CD4-positive, alpha-beta T cell (primary cell): Measurements from ENCODE around the gene STK38L. TPM values are rescaled to one million over a fixed set of nuclear protein-coding genes. Genes with fewer than 3 reads are reported as not detected.

Experiments
- ATAC-seq: fragments of 200-7000 bp; cut with Tn5 transposase; one replicate; pipeline ENCODE4 v1.10.0; 2022; ENCODE audit warnings: mild to moderate bottlenecking; ENCODE audit not compliant: poor library complexity
- CTCF ChIA-PET: fragments of 350-600 bp; sonication (Branson Sonifier 250); formaldehyde crosslinking; loops from one replicate; lab custom pipeline; 2021; ENCODE audit warnings: antibody characterized with exemption, inconsistent platforms; lab: Charles Lee
- POLR2A ChIA-PET: fragments of 350-600 bp; sonication (Branson Sonifier 250); formaldehyde crosslinking; loops from one replicate; lab custom pipeline; 2021; ENCODE audit warnings: antibody characterized with exemption, inconsistent platforms; lab: Charles Lee
- DNase-seq, 14 experiments: peaks; one replicate each; pipeline ENCODE4 v3.0.0-alpha.2; 2013 to 2020; ENCODE audit warnings: mixed read lengths in 2 of 14
- H3K27ac ChIP-seq, 2 donors: one replicate each; pipeline versions ENCODE4 v1.5.1 to v1.7.0; 2013; ENCODE audit warnings: low read length in 2 of 2, low read depth in 1 of 2, mild to moderate bottlenecking in 1 of 2
- H3K27me3 ChIP-seq, 2 experiments: 1 replicate in 1 of 2; 2 replicates in 1 of 2; pipeline versions ENCODE4 v1.6.1 to v1.7.0; 2013; ENCODE audit warnings: low read length in 2 of 2, control low read depth in 1 of 2, mild to moderate bottlenecking in 1 of 2, moderate library complexity in 1 of 2; ENCODE audit not compliant: insufficient read depth in 2 of 2, control insufficient read depth in 1 of 2
- H3K36me3 ChIP-seq: one replicate; pipeline ENCODE4 v1.6.1; 2013; ENCODE audit warnings: low read length, control low read depth; ENCODE audit not compliant: insufficient read depth
- H3K4me1 ChIP-seq: one replicate; pipeline ENCODE4 v1.6.1; 2013; ENCODE audit warnings: low read length, control low read depth; ENCODE audit not compliant: insufficient read depth
- H3K4me3 ChIP-seq: one replicate; pipeline ENCODE4 v1.5.1; 2013; ENCODE audit warnings: mild to moderate bottlenecking, low read length, moderate library complexity
- H3K9me3 ChIP-seq, 2 experiments: 1 replicate in 1 of 2; 2 replicates in 1 of 2; pipeline versions ENCODE4 v1.6.1 to v1.7.0; 2013; ENCODE audit warnings: low read length in 2 of 2, mild to moderate bottlenecking in 2 of 2, control low read depth in 1 of 2, moderate library complexity in 1 of 2; ENCODE audit not compliant: control insufficient read depth in 1 of 2, insufficient read depth in 1 of 2
- H3K27ac Mint-ChIP-seq: one replicate; pipeline ENCODE4 v1.8.0; 2020; ENCODE audit warnings: mixed read lengths
- H3K27me3 Mint-ChIP-seq: one replicate; pipeline ENCODE4 v1.8.0; 2021; ENCODE audit warnings: mixed read lengths
- H3K36me3 Mint-ChIP-seq: one replicate; pipeline ENCODE4 v1.8.0; 2021; ENCODE audit warnings: low read depth, mixed read lengths
- H3K4me1 Mint-ChIP-seq: one replicate; pipeline ENCODE4 v1.8.0; 2021; ENCODE audit warnings: low read depth, mixed read lengths
- H3K4me3 Mint-ChIP-seq: one replicate; pipeline ENCODE4 v1.8.0; 2020; ENCODE audit warnings: mild to moderate bottlenecking, mixed read lengths
- H3K9me3 Mint-ChIP-seq: one replicate; pipeline ENCODE4 v1.8.0; 2020; ENCODE audit warnings: mixed read lengths
- intact Hi-C, 2 experiments: fragments of 100-400 bp; cut with DNase I in 1 of 2; cut with micrococcal nuclease in 1 of 2; formaldehyde crosslinking; loops; one replicate each; pipeline versions ENCODE4 v1.15.1 to v1.9.0; 2023 to 2025; cut with DNase I, micrococcal nuclease
- total RNA-seq, 174 experiments: library from RNA in 2 of 174; stranded (reverse) in 2 of 174; gene quantifications; one replicate each; pipeline ENCODE4 v1.2.3 and lab custom pipeline; 2021 to 2026
- TF ChIP-seq, protein P1 (sequence below): fragments of 200-600 bp; IDR thresholded peaks from one replicate; pipeline ENCODE4 v1.8.0; 2022; ENCODE audit warnings: antibody characterized with exemption, mild to moderate bottlenecking

Gene STK38L
- total RNA-seq, 2 experiments from 2014 or later, result 18.3 to 21.0 TPM

GRCh38 chr12:27305673-27306456 is 61.8 kb downstream of the STK38L start:
- Mint-ChIP-seq H3K27me3 (no peaks in the 10 kb centered on the region), H3K4me1 (peaks cover 4% of the 10 kb centered on the region), H3K4me3 (no peak overlapping the region), H3K27ac (peak overlapping the region; percentile 67), H3K9me3 (no peaks in the 10 kb centered on the region), H3K36me3 (peaks cover 30% of the 10 kb centered on the region)
- peak in 3 of 14 experiments; percentile 52 to 59 (median 59) for DNase-seq
- ChIA-PET POLR2A (interaction anchor here (0.7 to 2.2 kb wide), 6 partner anchors 12 to 473 kb away, joined by 3 to 7 read pairs (median 6); partner anchors contain the start of genes ITPR2, MED21 and TM7SF3), CTCF (interaction anchor here (0.6 to 2.8 kb wide), 15 partner anchors 9 to 1208 kb away, joined by 3 to 18 read pairs (median 5); partner anchors contain the start of gene TM7SF3)
- Histone ChIP-seq H3K4me3 (no peak overlapping the region), H3K27ac (no peak overlapping the region), H3K4me1 (no peaks in the 10 kb centered on the region), H3K36me3 (peaks cover 16% of the 10 kb centered on the region), H3K9me3 (no peaks in the 10 kb centered on the region), H3K27me3 (no peaks in the 10 kb centered on the region)
- intact Hi-C loops, result loop anchor here (1.0 to 10.0 kb wide), 9 partner anchors 164 to 1839 kb away; partner anchors contain the start of genes BHLHE41 (in 1 of the 2), FAR2 (in 1 of the 2), FGFR1OP2 (in 1 of the 2) and INTS13 (in 1 of the 2)
- TF ChIP-seq, protein P1, sequence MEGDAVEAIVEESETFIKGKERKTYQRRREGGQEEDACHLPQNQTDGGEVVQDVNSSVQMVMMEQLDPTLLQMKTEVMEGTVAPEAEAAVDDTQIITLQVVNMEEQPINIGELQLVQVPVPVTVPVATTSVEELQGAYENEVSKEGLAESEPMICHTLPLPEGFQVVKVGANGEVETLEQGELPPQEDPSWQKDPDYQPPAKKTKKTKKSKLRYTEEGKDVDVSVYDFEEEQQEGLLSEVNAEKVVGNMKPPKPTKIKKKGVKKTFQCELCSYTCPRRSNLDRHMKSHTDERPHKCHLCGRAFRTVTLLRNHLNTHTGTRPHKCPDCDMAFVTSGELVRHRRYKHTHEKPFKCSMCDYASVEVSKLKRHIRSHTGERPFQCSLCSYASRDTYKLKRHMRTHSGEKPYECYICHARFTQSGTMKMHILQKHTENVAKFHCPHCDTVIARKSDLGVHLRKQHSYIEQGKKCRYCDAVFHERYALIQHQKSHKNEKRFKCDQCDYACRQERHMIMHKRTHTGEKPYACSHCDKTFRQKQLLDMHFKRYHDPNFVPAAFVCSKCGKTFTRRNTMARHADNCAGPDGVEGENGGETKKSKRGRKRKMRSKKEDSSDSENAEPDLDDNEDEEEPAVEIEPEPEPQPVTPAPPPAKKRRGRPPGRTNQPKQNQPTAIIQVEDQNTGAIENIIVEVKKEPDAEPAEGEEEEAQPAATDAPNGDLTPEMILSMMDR, result peak; percentile 71
- ATAC-seq, result no peak

GRCh38 chr12:27309293-27309994 is 65.4 kb downstream of the STK38L start:
- intact Hi-C loops, result loop anchor here (5.0 to 10.0 kb wide), 5 partner anchors 167 to 1835 kb away; partner anchors contain the start of genes BHLHE41 (in 1 of the 2), FAR2 (in 1 of the 2), FGFR1OP2 (in 1 of the 2) and INTS13 (in 1 of the 2)

GRCh38 chr12:27309995-27310315 is 65.9 kb downstream of the STK38L start:
- H3K27me3 Mint-ChIP-seq, result no peaks in the 10 kb centered on the region
- DNase-seq (no peak), ATAC-seq (no peak)
- peaks cover 55% of the 10 kb centered on the region for H3K36me3 Mint-ChIP-seq
- TF ChIP-seq, protein P1, result no peak
- intact Hi-C loops, result loop anchor here (5.0 to 10.0 kb wide), 5 partner anchors 168 to 1835 kb away; partner anchors contain the start of genes BHLHE41 (in 1 of the 2), FAR2 (in 1 of the 2), FGFR1OP2 (in 1 of the 2) and INTS13 (in 1 of the 2)
- Histone ChIP-seq H3K27me3 (no peaks in the 10 kb centered on the region), H3K36me3 (peaks cover 17% of the 10 kb centered on the region), H3K4me3 (no peak overlapping the region), H3K9me3 (no peaks in the 10 kb centered on the region), H3K27ac (no peak overlapping the region), H3K4me1 (no peaks in the 10 kb centered on the region)
- POLR2A ChIA-PET, result no interaction called here
- no peak overlapping the region for H3K4me3 Mint-ChIP-seq
- H3K27ac Mint-ChIP-seq, result no peak overlapping the region
- no peaks in the 10 kb centered on the region for H3K9me3 Mint-ChIP-seq
- peaks cover 4% of the 10 kb centered on the region for H3K4me1 Mint-ChIP-seq
- CTCF ChIA-PET, result no interaction called here

More at GRCh38 chr12:27309293-27309994, 65.4 kb downstream of the STK38L start:
- POLR2A ChIA-PET, result no interaction called here
- no peak for DNase-seq
- Histone ChIP-seq H3K4me3 (no peak overlapping the region), H3K9me3 (no peaks in the 10 kb centered on the region), H3K27me3 (no peaks in the 10 kb centered on the region), H3K36me3 (peaks cover 16% of the 10 kb centered on the region), H3K4me1 (no peaks in the 10 kb centered on the region), H3K27ac (no peak overlapping the region)
- Mint-ChIP-seq H3K27me3 (no peaks in the 10 kb centered on the region), H3K4me1 (peaks cover 4% of the 10 kb centered on the region), H3K4me3 (no peak overlapping the region), H3K27ac (no peak overlapping the region), H3K9me3 (no peaks in the 10 kb centered on the region), H3K36me3 (peaks cover 50% of the 10 kb centered on the region)
- TF ChIP-seq, protein P1, result no peak
- no peak for ATAC-seq
- CTCF ChIA-PET, result no interaction called here
